Natural killer cell treated with Interleukin-12 subunit alpha and Interleukin-12 subunit beta and Interleukin-15 and Interleukin-18, amount 100 ng/mL, for 72 hours (primary cell): Measurements from ENCODE around the gene PLEKHA7. TPM values are rescaled to one million over a fixed set of nuclear protein-coding genes. Genes with fewer than 3 reads are reported as not detected.
A peak's percentile ranks its signal among the peaks of the same experiment; 100 is the strongest.

Experiments used
- ATAC-seq, 2 donors: fragments of 150-1000 bp; cut with Tn5 transposase in 1 of 2; sonication (Bioruptor Pico), chemical (Tn5 transposase) in 1 of 2; 2 replicates each; pipeline ENCODE4 v1.10.0; 2021
- DNase-seq: peaks from one replicate; pipeline ENCODE4 v3.0.0; 2022; ENCODE audit warnings: low spot score
- H3K27ac Mint-ChIP-seq, 2 donors: 1 replicate in 1 of 2; 2 replicates in 1 of 2; pipeline ENCODE4 v1.8.0; 2022; ENCODE audit warnings: mixed read lengths in 2 of 2, mild to moderate bottlenecking in 1 of 2, moderate library complexity in 1 of 2
- H3K27me3 Mint-ChIP-seq, 2 donors: 1 replicate in 1 of 2; 2 replicates in 1 of 2; pipeline ENCODE4 v1.8.0; 2022; ENCODE audit warnings: mixed read lengths in 2 of 2
- H3K36me3 Mint-ChIP-seq: one replicate; pipeline ENCODE4 v1.8.0; 2022; ENCODE audit warnings: mixed read lengths
- H3K4me1 Mint-ChIP-seq, 2 donors: 1 replicate in 1 of 2; 2 replicates in 1 of 2; pipeline ENCODE4 v1.8.0; 2022; ENCODE audit warnings: low read depth in 2 of 2, mixed read lengths in 2 of 2, mild to moderate bottlenecking in 1 of 2
- H3K4me3 Mint-ChIP-seq: one replicate; pipeline ENCODE4 v1.8.0; 2022; ENCODE audit warnings: mixed read lengths
- H3K9me3 Mint-ChIP-seq: 2 replicates; pipeline ENCODE4 v1.8.0; 2022; ENCODE audit warnings: mixed read lengths
- total RNA-seq, 2 donors: library from RNA; stranded (reverse); gene quantifications; one replicate each; pipeline ENCODE4 v1.2.3, GENCODE V29; 2022

The PLEKHA7 gene
- total RNA-seq, 2 donors from 2014 or later: 0.10 to 0.84 TPM

GRCh38 chr11:16844268-16844771, 169.9 kb downstream of the PLEKHA7 start:
- Mint-ChIP-seq H3K36me3 (no peaks in the 10 kb centered on the region), H3K27me3 (no peaks in the 10 kb centered on the region), H3K27ac (no peak overlapping the region), H3K4me1 (no peaks in the 10 kb centered on the region), H3K4me3 (no peak overlapping the region), H3K9me3 (no peaks in the 10 kb centered on the region)
- no peak for DNase-seq
- no peak for ATAC-seq

- no peak for DNase-seq
- no peaks in the 10 kb centered on the region for H3K27me3 Mint-ChIP-seq
- no peaks in the 10 kb centered on the region for H3K36me3 Mint-ChIP-seq
- H3K27ac Mint-ChIP-seq: no peak overlapping the region
- ATAC-seq: no peak
- no peak overlapping the region for H3K4me3 Mint-ChIP-seq
- H3K4me1 Mint-ChIP-seq: no peaks in the 10 kb centered on the region
- no peaks in the 10 kb centered on the region for H3K9me3 Mint-ChIP-seq
Observed at GRCh38 chr11:16843294-16843693, 170.9 kb downstream of the PLEKHA7 start.

GRCh38 chr11:16841984-16842383, 172.2 kb downstream of the PLEKHA7 start:
- no peak for ATAC-seq
- H3K36me3 Mint-ChIP-seq: no peaks in the 10 kb centered on the region
- no peaks in the 10 kb centered on the region for H3K9me3 Mint-ChIP-seq

GRCh38 chr11:16841481-16841880, 172.7 kb downstream of the PLEKHA7 start:
- Mint-ChIP-seq H3K27ac (no peak overlapping the region), H3K4me1 (no peaks in the 10 kb centered on the region), H3K36me3 (no peaks in the 10 kb centered on the region), H3K9me3 (no peaks in the 10 kb centered on the region), H3K27me3 (peaks cover 0 to 4% of the 10 kb centered on the region in 2 donors), H3K4me3 (no peak overlapping the region)
- ATAC-seq (no peak), DNase-seq (no peak)

More at GRCh38 chr11:16841984-16842383, 172.2 kb downstream of the PLEKHA7 start:
- Mint-ChIP-seq H3K27me3 (peaks cover 0 to 4% of the 10 kb centered on the region in 2 donors), H3K27ac (no peak overlapping the region), H3K4me1 (no peaks in the 10 kb centered on the region), H3K4me3 (no peak overlapping the region)
- no peak for DNase-seq

GRCh38 chr11:16840951-16841350, 173.3 kb downstream of the PLEKHA7 start:
- Mint-ChIP-seq H3K4me3 (no peak overlapping the region), H3K36me3 (no peaks in the 10 kb centered on the region), H3K4me1 (no peaks in the 10 kb centered on the region), H3K27ac (no peak overlapping the region), H3K27me3 (peaks cover 0 to 4% of the 10 kb centered on the region in 2 donors), H3K9me3 (no peaks in the 10 kb centered on the region)
- ATAC-seq (no peak), DNase-seq (no peak)

- no peak overlapping the region for H3K27ac Mint-ChIP-seq
Observed at GRCh38 chr11:16839821-16840220, 174.4 kb downstream of the PLEKHA7 start.

GRCh38 chr11:16834384-16834783, 179.8 kb downstream of the PLEKHA7 start:
- DNase-seq (no peak), ATAC-seq (no peak)
- H3K36me3 Mint-ChIP-seq: no peaks in the 10 kb centered on the region
- no peak overlapping the region for H3K4me3 Mint-ChIP-seq
- no peaks in the 10 kb centered on the region for H3K4me1 Mint-ChIP-seq
- no peaks in the 10 kb centered on the region for H3K9me3 Mint-ChIP-seq
- H3K27me3 Mint-ChIP-seq: peaks cover 0 to 6% of the 10 kb centered on the region in 2 donors
- H3K27ac Mint-ChIP-seq: no peak overlapping the region

More at GRCh38 chr11:16839821-16840220, 174.4 kb downstream of the PLEKHA7 start:
- H3K36me3 Mint-ChIP-seq: no peaks in the 10 kb centered on the region
- no peaks in the 10 kb centered on the region for H3K4me1 Mint-ChIP-seq
- ATAC-seq (no peak), DNase-seq (no peak)
- peaks cover 0 to 4% of the 10 kb centered on the region in 2 donors for H3K27me3 Mint-ChIP-seq
- H3K4me3 Mint-ChIP-seq: no peak overlapping the region
- no peaks in the 10 kb centered on the region for H3K9me3 Mint-ChIP-seq

GRCh38 chr11:16833026-16833425, 181.2 kb downstream of the PLEKHA7 start:
- H3K4me3 Mint-ChIP-seq: no peak overlapping the region
- no peak for DNase-seq
- H3K9me3 Mint-ChIP-seq: no peaks in the 10 kb centered on the region
- H3K27ac Mint-ChIP-seq: no peak overlapping the region
- no peak for ATAC-seq
- no peaks in the 10 kb centered on the region for H3K4me1 Mint-ChIP-seq
- peaks cover 0 to 6% of the 10 kb centered on the region in 2 donors for H3K27me3 Mint-ChIP-seq
- no peaks in the 10 kb centered on the region for H3K36me3 Mint-ChIP-seq

GRCh38 chr11:16832193-16832539, 182.0 kb downstream of the PLEKHA7 start:
- Mint-ChIP-seq H3K4me1 (no peaks in the 10 kb centered on the region), H3K36me3 (no peaks in the 10 kb centered on the region), H3K4me3 (no peak overlapping the region), H3K9me3 (no peaks in the 10 kb centered on the region), H3K27ac (no peak overlapping the region), H3K27me3 (peaks cover 0 to 2% of the 10 kb centered on the region in 2 donors)
- no peak for ATAC-seq
- DNase-seq: no peak

GRCh38 chr11:16831316-16832192, 182.7 kb downstream of the PLEKHA7 start:
- ATAC-seq: no peak
- Mint-ChIP-seq H3K4me3 (no peak overlapping the region), H3K36me3 (no peaks in the 10 kb centered on the region), H3K9me3 (no peaks in the 10 kb centered on the region), H3K4me1 (no peaks in the 10 kb centered on the region), H3K27me3 (peaks cover 0 to 2% of the 10 kb centered on the region in 2 donors), H3K27ac (no peak overlapping the region)
- DNase-seq: no peak

- ATAC-seq (peak in 1 of 2 donors; percentile 31), DNase-seq (no peak)
Observed at GRCh38 chr11:16827139-16827538, 187.1 kb downstream of the PLEKHA7 start.

GRCh38 chr11:16825968-16826367, 188.2 kb downstream of the PLEKHA7 start:
- no peaks in the 10 kb centered on the region for H3K9me3 Mint-ChIP-seq
- H3K36me3 Mint-ChIP-seq: no peaks in the 10 kb centered on the region
- no peak overlapping the region for H3K27ac Mint-ChIP-seq
- no peaks in the 10 kb centered on the region for H3K4me1 Mint-ChIP-seq
- no peak overlapping the region for H3K4me3 Mint-ChIP-seq
- H3K27me3 Mint-ChIP-seq: peaks cover 5 to 12% of the 10 kb centered on the region in 2 donors
- ATAC-seq (peak in 1 of 2 donors; percentile 40), DNase-seq (no peak)

More at GRCh38 chr11:16827139-16827538, 187.1 kb downstream of the PLEKHA7 start:
- Mint-ChIP-seq H3K27me3 (peaks cover 7 to 8% of the 10 kb centered on the region in 2 donors), H3K27ac (no peak overlapping the region), H3K4me1 (no peaks in the 10 kb centered on the region), H3K36me3 (no peaks in the 10 kb centered on the region), H3K9me3 (no peaks in the 10 kb centered on the region), H3K4me3 (no peak overlapping the region)

- DNase-seq (no peak), ATAC-seq (no peak)
- no peak overlapping the region for H3K4me3 Mint-ChIP-seq
- no peaks in the 10 kb centered on the region for H3K36me3 Mint-ChIP-seq
- peaks cover 5 to 14% of the 10 kb centered on the region in 2 donors for H3K27me3 Mint-ChIP-seq
- no peak overlapping the region for H3K27ac Mint-ChIP-seq
- no peaks in the 10 kb centered on the region for H3K4me1 Mint-ChIP-seq
- no peaks in the 10 kb centered on the region for H3K9me3 Mint-ChIP-seq
Observed at GRCh38 chr11:16825101-16825500, 189.1 kb downstream of the PLEKHA7 start.

GRCh38 chr11:16820324-16821092, 193.7 kb downstream of the PLEKHA7 start:
- no peak overlapping the region for H3K27ac Mint-ChIP-seq
- H3K4me1 Mint-ChIP-seq: no peaks in the 10 kb centered on the region
- H3K4me3 Mint-ChIP-seq: no peak overlapping the region
- no peaks in the 10 kb centered on the region for H3K36me3 Mint-ChIP-seq
- H3K9me3 Mint-ChIP-seq: no peaks in the 10 kb centered on the region
- DNase-seq (no peak), ATAC-seq (peak in 1 of 2 donors; percentile 41)
- H3K27me3 Mint-ChIP-seq: peaks cover 7 to 14% of the 10 kb centered on the region in 2 donors
